WI38 (cell line): Measurements from ENCODE around the gene PRPF40B.

Experiments
- H3K4me3 ChIP-seq: 2 replicates; pipeline ENCODE4 v1.5.1; 2011; ENCODE audit warnings: low read depth, mild to moderate bottlenecking, control low read depth, low read length
- CTCF ChIP-seq: IDR thresholded peaks from 2 replicates; pipeline ENCODE4 v1.5.1; 2012; ENCODE audit warnings: low read depth, mild to moderate bottlenecking, control low read depth, low read length

PRPF40B gene

GRCh38 chr12:49612210-49612609 lies 11.2 kb upstream of the PRPF40B start:
- H3K4me3 ChIP-seq = no peak overlapping the region
- TF ChIP-seq CTCF = no peak

- no peak overlapping the region for H3K4me3 ChIP-seq
- TF ChIP-seq CTCF = no peak
These were observed 7.6 kb upstream of the PRPF40B start for GRCh38 chr12:49615725-49616124.

GRCh38 chr12:49616533-49617219 lies 6.7 kb upstream of the PRPF40B start:
- H3K4me3 ChIP-seq = no peak overlapping the region
- no peak for TF ChIP-seq CTCF

GRCh38 chr12:49618576-49618975 lies 4.8 kb upstream of the PRPF40B start:
- H3K4me3 ChIP-seq = no peak overlapping the region
- no peak for TF ChIP-seq CTCF

GRCh38 chr12:49619286-49619685 lies 4.1 kb upstream of the PRPF40B start:
- H3K4me3 ChIP-seq = no peak overlapping the region
- no peak for TF ChIP-seq CTCF

- TF ChIP-seq CTCF = no peak
- peak overlapping the region; percentile 65 for H3K4me3 ChIP-seq
These were observed 1.5 kb upstream of the PRPF40B start for GRCh38 chr12:49621651-49622500.
